IPS DF 4.7 (cell line): Measurements from ENCODE around the gene LSM10.
A peak's percentile ranks its signal among the peaks of the same experiment; 100 is the strongest.

Source experiments
- DNase-seq: peaks from one replicate; pipeline ENCODE4 v3.0.0-alpha.2; 2013; ENCODE audit warnings: low spot score; ENCODE audit errors: extremely low read depth

Gene LSM10

DNA sequence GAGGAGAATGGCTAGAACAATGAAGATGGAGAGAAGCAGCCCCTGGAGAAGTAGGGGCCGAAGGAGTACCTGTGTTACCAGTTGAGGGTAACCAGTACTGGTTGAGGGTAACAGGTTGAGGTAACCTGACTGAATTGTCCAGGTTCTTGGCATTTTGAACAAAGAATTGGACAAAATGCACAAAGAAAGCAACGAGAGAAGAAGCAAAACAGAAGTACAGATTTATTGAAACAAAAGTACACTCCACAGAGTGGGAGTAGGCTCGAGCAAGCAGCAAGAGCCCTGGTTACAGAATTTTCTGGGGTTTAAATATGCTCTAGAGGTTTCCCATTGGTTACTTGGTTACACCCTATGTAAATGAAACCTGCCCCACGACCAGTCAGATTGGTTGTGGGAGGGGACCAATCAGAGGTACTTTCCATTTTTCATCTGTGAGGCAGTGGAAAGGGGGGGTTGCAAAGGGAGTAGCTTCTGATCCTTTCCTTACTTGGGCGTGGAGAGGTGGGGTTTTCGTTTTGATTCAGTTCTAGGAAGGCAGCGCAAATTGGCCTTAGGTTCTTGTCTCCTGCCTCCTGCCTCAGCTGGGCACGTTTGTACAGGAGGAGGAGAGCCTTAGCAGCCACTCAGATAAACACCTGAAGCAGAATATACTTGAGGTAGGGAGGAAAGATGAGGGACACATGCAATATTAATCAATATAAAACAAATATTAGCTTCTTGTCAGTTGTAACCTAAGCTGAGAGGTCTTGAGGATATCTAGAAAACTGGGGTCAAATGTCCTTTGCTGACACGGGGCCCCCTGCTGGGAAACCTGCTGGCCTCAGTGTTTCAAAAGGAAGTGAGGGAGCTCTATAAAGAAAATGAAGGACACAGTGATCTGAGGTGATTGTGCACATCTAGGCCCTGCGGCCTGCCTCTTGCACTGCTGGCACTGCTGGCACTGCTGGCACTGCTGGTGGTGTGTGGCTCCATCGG lies 14.3 kb upstream of the LSM10 start:
- DNase-seq, result no peak

DNA sequence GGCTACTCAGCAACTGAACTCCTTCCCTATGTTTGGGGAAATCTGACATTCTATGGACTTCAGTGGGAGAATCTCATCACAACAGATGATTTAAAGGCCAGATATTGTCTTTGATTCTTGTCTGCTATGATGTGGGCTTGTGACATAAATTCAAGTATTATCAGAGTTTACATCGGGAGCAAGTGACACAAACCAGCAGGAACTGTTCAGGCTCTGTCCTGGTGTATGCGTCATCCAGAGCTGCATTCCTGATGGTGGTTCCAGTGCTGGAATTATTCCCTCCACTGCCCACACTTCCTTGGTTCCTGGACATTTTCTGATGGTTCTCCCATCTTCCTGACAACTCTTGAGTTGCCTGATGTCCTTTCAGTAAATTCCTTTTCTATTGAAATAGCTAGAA lies 10.8 kb upstream of the LSM10 start:
- no peak for DNase-seq

DNA sequence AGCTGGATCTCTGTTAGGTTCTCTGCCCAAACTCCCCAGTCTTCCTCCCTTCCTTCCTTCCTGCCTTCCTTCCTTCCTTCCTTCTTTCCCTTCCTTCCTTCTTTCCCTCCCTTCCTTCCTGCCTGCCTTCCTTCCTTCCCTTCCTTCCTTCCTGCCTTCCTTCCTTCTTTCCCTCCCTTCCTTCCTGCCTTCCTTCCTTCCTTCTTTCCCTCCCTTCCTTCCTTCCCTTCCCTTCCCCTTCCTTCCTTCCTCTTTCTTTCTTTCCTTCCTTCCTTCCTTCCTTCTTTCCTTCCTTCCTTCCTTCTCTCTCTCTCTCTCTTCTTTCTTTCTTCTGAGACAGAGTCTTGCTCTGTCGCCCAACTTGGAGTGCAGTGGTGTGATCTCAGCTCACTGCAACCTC lies 8.7 kb upstream of the LSM10 start:
- DNase-seq, result no peak

DNA sequence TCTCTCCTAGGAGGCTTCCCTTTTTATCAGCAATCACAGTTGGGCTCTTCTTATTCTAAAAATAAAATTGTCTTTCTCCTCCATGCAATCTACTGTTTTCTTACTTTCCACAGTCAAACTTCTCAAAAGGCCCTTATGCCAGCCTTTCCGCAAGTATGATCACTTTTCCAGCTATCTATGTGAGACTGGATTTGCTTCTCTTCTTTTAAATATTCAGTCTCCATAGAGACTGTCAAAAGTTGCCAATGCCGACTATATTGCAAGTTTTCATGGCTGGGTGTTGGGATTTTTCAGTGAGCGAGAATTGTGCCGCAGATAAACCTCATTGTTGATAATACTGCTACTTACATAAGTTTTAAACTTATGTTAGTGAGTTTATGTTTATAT lies 4.8 kb upstream of the LSM10 start:
- DNase-seq, result no peak

DNA sequence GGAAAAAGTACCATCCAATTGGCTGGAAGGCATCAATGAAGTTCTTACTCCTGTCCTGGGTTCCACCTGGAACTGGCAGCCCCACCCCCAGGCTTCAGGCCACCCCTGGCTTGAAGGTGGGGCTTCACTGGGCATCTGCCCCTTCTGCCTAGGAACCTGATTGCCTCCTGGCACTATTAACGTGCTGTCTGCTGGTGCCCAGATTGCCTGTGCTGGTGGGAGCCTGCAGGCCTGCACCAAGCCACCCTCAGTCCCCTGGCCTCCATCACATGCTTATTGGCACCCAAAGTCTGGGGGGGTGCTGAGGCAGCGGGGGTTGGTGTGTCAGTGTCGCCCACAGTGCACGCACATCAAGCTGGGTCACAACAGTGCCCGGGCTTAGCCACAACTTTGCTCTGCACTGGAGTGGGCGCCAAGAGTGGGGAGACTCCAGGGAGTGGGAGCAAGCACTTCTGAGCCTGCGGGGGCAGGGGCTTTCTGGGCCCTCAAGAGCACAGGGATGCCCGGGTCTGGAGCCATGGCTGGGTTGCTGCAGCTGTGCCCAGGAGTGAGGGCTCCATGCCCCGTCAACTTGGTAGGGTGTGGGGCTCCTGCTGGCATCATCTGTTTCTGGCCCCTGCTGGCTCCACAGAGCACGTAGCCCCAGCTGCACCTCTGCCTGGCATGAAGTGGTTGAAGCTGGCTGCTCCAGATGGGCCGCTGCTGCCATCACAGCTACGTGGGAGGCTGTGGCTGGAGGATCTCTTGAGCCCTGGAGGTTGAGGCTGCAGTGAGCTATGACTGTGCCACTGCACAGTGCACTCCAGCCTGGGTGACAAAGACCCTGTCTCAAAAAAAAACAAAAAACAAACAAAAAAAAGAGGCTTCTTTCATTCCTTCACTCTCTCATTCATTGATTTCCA lies 4.1 kb upstream of the LSM10 start:
- DNase-seq, result no peak

DNA sequence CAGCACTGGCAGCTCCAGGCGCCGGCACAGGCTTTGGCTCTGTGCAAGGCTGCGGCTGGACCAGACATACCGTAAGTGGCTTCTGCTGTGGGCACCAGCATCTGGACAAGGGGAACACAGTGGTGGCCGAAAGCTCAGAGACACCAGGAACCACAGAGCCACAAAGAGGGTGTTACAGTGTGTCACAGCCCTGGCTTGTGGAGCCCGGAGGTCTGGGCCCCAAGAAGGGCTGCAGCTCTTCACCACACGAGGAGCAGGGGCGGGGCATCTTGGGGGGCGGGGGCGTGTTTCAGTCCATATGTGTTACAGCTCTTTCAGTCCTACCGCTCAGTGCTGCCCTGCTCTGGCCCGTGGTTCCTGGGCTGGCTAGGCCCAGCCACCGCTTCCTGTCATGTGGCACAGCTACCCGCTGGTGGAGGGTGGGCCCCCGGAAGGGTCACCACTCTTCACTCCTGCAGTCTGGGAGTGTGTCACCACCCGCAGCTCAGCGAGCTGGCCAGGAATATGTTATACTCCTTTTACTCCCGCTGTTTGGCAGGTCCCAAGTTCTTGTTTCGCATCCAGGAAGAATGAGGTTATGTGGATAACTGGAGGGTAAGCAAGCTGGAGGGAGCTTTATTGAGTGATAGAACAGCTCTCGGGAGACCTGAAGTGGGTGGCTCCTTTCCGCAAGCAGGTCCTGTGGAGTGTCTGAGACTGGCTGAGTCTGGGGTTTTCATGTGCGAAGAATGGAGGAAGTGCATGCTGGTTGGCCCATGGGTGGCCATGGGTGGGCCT lies 3.3 kb upstream of the LSM10 start:
- no peak for DNase-seq

DNA sequence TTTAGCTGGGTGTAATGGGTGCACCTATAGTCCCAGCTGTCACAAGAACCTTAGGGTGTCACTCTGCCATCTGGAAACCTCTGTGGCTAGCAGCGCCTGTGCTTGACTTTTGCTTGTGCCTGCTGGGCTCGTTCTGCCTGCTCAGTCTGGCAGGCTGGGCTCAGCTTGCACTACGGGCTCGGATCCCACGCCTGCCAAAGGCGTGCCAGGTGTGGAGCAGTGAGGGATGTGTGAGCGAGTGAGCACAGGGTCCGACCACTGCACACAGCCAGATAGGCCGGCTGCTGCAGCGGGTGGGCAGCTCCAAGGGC lies 2.8 kb upstream of the LSM10 start:
- no peak for DNase-seq

DNA sequence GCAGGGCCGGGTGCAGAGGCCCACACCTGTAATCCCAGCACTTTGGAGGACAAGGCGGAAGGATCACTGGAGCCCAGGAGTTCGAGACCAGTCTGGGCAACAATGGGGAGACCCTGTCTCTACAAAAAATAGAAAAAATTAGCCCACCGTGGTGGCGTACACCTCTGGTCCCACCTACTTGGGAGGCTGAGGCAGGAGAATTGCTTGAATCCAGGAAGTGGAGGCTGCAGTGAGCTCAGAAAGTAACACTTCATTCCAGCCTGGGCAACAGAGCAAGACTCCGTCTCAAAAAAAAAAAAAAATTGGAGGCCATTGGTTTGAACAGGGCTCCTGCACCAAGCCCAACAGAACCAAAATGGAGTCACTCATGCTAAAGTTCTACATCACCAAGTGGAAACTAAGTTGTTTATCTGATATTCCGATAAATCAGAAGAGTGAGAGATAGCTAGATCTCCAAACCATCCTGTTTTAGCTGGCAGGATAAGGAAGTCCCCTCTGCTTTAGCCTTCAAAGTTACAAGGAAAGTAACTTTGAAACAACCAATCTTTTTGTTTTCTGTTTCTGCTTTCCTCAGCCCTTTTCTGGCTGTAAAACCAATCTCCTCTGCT lies 766 bp upstream of the LSM10 start:
- no peak for DNase-seq

DNA sequence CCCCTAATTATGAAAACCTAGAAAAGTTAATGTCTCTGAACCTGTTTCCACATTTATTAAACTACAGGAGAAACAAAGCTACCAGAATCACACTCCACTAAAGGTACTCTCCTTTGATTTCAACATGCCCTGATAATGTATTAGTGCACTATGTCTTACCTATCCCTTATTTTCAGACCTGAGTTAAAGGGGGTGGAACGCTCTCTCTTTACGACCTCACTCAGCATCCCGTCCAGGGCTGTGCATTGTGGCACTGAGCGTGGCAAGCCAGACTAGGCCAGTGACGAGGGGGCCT lies 678 bp downstream of the LSM10 start:
- DNase-seq, result no peak

DNA sequence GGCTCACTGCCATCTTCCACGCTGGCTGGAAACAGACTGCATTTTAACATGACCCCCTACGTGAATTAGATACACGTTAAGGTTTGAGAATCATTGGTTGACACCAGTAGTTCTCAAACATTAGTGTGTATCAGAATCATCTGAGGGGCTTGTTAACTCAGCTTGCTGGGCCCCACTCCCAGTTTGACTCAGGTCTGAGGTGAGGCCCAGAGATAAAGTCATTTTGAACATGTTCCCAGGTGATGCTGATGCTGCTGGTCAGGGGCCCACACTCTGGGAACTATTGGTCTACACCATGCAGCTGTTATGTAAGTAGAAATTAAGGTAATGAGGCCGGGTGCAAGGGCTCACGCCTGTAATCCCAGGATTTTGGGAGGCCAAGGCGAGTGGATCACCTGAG lies 1.3 kb downstream of the LSM10 start:
- no peak for DNase-seq

DNA sequence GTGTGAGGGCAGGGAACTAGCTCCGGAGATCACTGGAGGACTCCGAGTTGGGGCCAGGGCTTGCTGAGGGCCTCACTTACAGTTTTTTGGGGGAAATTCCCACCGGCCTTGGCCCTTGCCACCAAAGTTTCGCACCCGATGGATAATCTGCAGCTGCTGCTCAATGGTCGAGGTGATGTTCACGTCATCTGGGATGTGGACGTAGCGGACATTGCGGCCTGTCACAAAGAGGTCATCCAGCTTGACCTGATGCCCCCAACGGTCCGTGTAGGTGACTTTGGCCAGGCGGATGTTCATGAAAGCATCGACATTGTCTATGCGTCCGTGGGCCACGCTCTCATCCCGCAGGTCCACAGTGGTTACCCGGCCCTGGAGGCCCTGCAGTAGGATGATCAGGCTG lies 4.0 kb downstream of the LSM10 start:
- DNase-seq, result no peak

DNA sequence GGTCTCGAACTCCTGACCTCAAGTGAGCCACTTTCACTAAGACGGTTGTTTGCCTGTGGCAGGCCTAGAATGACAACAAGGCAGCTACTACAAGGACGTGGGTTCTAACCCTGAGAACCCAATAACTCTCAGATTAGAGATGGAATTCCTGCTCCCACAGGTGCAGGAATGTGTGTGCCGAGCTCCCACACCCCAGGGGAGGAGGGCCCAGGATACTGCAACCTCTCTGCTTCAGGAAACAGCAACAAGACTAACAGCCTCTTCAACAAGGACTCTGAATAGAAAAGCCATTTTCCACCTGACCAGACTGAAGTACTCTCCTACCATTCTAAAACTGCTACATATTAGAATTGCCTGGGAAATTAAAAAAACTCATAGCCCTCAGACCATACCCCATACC lies 4.9 kb downstream of the LSM10 start:
- no peak for DNase-seq

DNA sequence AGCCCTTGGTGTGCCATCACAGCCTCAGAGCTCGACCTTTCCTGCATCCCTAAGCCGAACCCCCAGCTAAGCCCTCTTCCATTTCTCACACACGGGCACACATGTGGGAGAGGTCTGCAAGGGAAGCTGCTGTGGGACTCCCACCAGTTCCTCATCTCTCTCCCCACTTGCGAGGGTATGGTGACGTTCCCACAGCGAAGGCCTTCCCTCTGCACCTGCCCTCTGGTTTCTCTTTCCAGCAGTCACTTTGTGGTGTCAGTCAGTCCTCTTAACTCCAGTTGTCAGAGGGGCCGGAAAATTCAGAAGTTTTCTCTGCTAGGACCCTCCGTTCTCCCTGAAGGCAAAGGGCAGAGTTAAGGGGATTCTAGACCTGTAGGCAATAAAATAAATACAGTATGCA lies 6.4 kb downstream of the LSM10 start:
- no peak for DNase-seq

DNA sequence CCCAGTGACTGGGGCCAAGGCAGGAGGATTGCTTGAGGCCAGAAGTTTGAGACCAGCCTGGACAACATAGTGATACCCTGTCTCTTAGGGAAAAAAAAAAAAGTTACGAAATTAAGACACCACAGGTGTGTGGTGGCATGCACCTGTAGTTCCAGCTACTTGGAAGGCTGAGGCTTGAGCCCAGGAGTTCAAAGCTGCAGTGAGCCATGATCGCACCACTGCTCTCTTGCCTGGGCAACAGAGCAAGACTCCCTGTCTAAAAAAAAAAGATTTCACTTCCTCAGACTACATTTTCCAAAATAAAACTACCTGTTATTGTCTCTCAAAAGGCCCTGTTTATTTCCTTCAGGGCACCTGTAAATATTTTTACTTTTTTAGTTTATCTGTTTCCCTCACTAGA lies 7.3 kb downstream of the LSM10 start:
- DNase-seq, result no peak

DNA sequence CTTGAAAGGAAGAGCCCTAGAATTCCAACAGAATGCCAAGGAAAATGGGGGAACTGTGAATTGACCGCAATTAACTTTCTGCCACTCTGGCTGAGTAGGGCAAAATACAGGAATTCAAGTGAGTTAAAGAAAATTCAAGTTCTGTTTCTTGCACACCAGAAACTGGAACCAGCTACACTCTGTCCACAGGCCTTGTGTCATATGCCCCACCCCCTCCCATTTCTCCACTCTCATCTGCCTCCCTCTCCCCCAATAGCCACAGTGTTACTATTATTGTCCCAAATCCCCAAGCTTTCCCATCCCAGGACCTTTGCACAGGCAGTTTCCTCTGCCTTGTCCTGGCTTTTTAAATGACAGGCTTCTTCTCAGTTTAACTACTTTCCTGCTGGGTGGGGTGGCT lies 7.7 kb downstream of the LSM10 start:
- DNase-seq, result no peak

DNA sequence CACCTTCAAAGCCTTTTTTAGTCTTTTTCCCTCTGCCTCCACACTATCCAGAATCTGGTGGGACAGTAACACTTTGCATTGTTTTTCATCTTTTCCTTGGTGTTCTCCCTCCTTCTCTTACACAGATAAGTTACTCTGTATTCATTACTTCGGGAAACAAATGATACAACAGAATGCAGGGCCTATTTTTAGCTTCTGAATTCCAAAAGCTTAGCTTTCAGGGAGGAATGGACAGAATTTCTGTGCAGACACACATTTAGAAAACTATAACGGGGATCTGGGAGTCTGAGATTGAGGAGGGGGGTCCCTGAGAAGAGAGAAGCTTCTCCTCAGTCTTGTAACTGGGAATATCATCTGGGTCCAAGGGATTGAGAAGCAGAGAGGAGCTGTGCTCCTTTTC lies 8.4 kb downstream of the LSM10 start:
- DNase-seq, result no peak

DNA sequence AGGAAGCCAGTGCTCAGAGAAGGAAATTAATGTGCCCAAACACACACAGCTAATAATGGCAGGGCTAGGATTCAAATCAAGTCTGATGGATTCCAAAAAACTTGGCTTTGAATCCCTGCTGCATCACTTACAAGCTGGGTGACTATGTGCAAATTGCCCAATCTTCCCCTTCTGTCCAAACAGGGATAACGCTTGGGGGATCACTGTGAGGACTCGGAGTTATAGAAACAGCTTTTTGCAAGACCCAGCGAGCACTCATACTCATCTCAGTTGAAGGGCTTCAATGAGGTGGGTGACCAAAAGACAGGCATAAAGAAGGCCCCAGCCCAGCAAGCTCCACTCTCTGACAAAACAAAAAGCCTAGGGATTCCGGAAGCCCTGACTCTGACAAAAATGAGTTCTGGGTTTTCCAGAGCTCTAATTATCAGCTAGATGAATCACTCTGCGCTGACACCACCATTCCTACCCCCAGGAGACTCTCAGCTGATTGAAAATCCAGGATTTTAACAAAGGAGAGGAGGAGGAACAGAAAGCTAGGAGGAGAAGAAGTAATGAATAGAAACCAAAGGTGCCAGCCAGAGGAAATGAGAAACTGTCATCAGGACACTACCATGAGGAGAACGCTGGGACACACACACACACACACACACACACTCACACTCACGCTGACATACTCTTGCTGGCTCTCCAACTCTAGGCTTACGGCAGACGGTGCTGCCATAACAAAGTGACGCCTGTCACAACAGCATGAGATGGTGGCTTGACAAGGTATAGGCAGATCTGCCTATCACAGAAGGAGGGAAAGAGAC lies 10.4 kb downstream of the LSM10 start:
- DNase-seq, result no peak

DNA sequence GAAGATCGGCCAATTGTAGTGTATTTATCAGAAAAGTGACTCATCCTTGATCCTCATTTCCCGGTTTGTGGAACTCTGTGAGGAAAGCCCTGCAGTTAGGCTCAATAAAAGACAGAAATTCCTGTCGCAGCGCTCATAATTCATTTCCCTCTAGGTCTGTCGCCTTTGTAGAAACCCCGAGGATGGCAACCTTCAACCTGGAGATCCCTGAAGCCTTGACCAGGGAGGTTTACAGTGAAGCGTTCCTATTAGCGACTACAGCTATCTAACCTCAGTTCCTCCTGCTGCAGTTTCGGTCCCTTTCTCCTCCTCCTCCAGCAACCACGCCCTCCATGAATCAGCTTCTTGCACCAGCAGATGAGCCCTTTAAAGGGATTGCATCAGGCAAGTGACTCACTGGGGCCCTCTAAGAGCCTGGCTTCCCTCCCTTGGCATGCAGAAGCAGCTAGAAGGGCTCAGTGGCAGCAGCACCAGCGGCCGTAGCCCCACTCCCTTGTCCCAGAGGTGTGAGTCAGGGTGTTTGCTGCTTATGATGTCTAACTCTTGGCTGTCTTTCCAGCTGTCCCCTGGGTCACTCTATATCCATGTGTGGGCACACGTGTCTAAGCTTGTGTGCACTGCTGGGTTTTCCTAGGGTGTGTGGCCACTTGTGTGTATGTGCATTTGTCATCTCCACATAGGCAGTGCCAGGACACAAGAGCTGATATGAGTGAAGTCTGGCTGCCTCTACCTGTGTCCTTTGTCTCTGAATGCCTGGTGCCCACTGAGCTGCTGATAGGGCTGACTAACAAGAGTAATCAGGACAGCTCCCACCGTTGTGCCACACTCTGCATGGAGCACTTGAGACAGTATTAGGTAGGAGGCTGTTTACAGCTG lies 11.2 kb downstream of the LSM10 start:
- peak; percentile 74 for DNase-seq

DNA sequence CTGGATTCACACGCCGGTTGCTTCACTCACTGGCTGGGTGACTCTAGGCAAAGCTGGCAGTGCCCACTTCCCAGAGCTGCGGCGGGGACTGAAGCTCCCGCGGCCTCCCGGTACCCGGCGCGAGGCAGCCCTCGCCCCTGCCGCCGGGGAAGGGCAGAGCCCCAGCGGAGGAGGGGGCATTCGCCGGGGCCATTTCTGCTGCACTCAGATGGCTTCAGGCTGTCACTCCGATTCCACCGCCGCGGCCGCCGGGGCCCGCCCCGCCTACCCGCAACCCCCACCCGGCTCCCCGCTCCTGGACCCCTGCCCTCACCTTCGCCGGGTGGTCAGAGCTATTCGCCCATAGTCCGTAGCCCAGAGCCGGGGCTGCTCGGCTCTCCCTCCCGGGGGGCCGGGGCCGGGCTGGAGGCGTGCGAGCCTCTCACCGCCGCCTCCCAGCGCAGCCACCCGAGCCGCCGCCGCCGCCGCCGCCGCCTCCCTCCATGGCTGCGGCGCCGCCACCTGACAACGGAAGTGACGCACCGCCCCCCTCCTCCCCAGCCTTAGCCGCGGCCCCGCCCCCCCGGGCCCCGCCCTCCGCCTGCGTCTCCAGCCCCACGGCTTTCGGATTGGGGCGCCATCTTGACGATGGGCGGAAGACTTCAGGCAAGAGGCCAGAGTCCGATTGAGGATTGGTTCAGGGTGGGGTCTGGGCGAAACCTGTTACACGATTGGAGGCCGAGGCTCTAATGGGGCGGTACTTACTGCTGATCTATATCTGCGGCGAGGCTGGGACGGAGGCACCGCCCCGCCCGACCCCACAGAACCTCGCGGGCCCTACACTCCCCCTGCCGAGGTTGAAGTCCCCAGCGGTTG lies 12.1 kb downstream of the LSM10 start, which contains the start of gene STK40:
TSS of gene STK40 (minus strand) at position 515 of the 855 bp plus-strand sequence. CDS start 24,592 bp downstream, outside the sequence.
- peak; percentile 94 for DNase-seq
